GM18868 (cell line): ENCODE data around the gene GUCY1B1.

ENCODE experiments used
- ATAC-seq: cut with Tn5 transposase; IDR thresholded peaks from one replicate; pipeline ENCODE4 v1.9.1; 2021; ENCODE audit warnings: mild to moderate bottlenecking, moderate library complexity; ENCODE audit not compliant: unreplicated experiment

The GUCY1B1 gene

DNA sequence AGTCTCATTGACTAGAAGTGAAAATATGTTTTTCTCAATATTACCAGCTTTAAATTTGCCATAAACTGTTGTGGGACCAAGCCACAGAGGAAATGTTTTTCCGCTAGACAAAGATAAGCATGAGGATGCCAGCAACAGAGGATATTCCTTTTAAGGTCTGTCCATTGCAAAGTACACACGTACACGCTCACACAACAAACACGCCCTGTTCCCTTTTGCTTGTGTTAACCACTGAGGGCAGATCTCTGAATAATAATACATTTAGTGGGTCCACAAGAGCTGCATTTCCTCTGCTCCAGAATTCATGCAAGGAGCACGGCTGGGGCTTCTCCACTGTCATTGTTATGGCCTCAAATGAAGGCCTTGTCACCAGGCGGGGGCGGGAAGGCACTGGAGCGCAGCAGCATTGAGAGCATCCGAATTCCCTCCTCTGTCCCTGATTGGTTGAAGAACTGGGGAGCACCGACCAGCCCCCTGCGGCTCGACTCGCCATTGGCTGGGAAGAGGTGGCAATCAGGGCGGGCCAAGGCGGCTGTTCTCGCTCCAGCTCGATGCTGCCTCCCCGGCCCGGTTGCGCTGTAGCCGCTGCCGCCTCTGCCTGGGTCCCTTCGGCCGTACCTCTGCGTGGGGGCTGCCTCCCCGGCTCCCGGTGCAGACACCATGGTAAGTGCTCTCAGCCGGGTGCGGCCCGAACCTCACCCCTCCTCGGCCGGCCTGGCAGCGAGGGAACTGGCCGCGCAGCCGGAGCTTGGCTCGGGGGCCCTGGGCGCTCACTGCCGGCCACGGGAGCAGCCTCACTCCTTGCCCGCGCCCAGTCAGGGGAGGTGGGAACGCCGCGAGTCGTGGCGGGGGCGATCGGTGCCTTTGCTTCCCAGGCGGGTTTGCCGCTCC is at the start of gene GUCY1B1:
Gene GUCY1B1, plus strand, starts transcription at position 541 of the 891 bp plus-strand sequence. Its CDS starts 120 bp downstream, at position 661.
- ATAC-seq = peak; percentile 93

DNA sequence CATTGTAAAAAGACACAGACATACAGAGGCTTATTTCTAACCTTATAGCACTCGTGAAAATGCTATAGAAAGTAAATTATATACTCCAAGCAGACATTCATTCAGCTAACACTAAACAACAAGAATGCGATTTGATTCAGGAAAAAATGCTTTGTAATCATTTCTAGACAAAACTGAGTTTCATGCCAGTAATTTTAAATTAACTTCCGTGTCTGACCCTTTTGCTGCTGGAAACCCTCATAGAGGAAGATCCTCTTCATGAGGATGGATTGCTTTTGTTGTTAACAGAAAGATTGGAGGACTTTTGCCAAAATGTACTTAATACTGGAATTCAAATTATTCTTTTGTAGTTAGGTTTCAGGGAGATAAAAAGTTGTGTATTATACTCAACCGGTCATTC is 48.9 kb upstream of the GUCY1B1 start:
- no peak for ATAC-seq

DNA sequence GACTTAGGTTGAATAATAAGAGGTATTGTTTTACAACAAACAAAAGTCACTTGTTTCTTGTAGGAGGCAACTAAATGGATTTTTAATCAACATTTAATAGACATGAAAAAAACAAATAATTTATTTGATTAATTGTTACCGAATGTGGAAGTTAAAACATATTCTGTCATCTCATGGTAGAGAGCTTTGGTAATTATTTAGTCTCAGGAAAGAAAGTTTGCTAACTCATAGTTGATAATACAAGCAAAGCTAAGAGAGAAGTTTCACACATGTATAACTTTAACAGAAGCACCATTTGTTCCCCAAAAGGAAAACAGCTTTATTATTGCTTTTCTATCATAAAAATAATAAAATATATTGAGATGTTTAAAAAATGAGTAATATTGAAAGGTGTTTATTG is 47.3 kb upstream of the GUCY1B1 start:
- no peak for ATAC-seq

DNA sequence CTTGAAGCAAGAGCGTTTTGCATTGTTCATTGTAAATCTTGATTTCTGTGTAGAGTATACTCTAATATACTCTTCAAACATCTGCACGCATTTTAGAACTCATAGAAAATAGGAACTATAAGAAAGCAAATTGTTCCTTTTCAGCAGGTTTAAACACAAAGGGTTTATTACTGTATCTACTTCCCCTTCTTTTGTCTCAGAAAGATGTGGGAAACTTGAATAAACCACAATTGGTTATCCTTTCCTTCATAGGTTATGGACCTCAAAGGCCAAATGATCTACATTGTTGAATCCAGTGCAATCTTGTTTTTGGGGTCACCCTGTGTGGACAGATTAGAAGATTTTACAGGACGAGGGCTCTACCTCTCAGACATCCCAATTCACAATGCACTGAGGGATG is 46.0 kb upstream of the GUCY1B1 start:
- ATAC-seq = no peak

DNA sequence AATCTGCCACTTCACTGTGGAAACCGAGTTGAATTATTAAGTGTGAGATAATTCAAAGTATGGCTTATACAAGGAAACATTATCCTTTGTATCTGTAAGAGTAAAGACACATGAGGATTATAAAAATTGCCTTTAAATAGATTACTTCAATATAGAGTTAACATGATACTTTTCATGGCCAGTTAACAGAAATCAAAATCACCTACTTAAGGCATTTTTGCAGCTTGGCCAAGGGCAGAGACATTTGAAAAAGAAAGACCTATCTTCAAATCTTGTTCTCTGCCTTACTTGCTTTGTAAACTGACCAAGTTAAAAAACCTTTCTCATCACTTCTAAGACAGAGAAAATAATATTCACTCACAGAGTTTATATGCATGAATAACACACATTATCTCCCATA is 44.9 kb upstream of the GUCY1B1 start:
- ATAC-seq = no peak

DNA sequence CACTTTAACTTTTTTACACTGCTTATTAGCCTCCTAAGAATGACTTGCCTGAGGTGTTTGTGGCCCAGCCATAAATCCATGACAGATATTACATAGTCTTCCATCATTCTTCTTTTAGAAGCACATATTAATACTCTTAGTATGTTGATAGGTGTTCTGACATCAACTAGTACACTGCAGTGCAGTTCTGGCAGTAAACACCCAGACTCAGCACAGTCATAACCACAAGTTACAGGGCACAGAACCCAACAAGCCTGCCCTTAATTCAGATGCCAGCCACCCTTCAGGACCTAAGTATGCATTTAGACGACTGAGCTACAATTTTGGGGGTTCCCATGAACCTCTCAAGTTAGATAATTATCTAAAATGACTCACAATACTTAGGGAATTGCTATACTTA is 36.5 kb upstream of the GUCY1B1 start:
- ATAC-seq = no peak

DNA sequence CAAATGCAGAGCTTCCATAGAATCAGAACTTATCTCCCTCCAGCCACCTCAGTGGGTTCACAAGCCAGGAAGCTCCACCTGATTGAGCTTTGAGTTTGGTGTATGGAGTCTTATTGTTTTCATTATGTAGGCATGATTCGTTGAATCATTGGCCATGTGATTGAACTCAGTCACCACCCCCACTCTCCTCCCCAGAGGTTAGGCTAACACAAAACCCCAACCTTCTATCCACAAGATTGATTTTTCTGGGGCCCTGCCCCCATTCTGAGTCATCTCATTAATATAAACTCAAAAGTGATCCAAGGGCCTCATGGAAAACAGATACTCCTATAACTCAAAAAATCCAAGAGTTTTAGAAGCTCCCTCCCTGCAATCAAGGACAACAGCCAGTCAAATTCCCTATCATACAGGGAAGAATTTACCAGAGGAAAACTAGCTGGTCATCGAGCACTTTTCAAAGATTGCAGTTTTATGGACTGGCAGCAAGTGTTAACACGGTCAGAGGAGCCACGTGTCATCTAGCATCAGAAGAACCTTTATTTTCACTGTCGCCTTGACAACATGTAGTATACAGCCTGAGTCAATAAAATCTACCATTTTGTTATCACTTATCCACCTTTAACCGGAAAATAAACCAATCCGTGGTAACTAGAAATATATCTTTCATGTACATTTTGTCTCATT is 35.9 kb upstream of the GUCY1B1 start:
- ATAC-seq = no peak

DNA sequence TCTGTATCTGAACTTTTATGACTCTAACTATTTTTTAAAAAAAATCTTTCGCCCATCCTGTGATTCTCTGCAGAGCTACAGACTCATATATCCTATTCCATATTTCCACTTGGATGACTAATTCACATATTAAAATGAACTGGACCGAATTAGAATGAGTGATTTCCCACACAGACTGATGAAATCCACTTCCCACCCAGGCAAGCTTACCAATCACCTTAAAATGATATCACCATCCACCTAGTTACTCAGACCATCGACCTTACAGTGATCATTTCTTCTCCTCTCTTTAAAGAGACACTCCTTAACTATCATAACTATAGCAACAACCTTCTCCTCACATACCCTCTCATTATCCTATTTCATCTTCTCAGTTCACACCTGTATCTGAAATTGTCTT is 34.1 kb upstream of the GUCY1B1 start:
- no peak for ATAC-seq

DNA sequence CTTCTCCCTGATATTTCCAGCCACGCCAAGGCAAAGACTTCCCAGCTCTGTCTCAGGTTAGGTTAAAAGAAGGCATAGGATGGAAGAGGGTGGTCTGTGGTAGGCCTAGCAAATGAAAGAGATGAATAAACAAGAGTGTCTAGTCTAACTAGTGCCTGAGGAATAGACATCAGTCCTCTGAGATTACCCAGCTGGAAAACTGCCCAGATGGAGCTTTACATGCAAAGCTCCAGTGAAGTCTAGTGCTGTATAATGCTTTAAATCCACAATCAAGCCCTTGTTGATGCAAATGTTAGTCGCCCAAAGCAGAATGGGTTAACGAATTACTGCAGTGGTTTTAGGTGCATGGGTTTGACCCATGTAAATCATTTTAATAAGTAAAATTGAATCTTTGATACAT is 24.8 kb upstream of the GUCY1B1 start:
- ATAC-seq = no peak

DNA sequence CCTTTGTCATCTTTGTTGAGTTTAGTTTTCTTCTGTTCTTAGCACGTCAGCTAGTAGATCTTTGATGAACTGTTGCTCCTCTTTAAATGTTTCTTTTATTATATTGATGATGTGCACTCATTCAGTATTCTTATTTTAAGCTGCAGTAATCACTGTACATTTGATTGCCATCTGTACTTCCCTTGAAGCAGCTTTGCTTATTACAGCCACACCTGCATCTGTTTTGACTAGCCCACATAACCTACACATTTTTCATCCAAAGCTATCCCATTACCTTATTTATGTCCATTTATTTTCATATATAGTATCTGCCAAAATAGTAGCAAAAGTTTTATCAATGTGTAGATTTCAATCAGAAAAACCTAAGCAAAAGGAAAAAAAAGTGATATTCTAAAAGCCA is 23.9 kb upstream of the GUCY1B1 start:
- ATAC-seq = no peak

DNA sequence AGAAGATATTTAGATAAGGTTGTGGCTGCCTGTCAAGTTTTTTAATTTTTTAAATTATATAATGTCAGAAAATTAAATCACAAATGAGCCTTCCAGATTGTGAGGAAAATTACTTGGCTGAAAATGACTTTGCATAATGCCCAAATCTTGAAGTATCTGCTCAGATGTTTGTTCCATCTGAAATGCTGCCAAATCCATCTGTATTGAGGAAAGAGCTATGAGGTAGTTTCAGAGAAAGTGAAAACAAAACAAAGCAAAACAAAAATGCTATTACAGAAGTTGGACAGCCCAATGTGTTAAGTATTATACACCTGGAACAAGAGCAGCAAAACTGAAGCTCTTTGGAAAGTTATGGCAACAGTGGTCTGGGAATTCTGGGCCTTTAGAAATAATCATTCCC is 23.3 kb upstream of the GUCY1B1 start:
- ATAC-seq = no peak

DNA sequence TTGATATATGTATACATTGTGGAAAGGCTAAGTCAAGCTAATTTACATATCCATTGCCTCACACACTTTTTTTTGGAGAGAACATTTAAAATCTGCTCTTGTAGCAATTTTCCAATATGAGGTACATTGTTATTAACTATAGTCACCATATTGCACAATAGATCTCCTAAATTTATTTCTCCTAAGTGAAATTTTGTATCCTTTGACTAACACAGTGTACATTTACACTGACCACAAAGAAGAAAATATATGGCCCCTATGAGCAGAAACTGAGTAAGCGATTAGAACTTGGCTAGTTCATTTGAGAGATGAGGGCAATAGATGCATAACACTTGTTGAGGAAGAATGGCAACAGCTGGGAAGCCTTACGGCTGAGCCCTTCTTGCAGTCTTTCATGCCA is 20.3 kb upstream of the GUCY1B1 start:
- ATAC-seq = no peak

DNA sequence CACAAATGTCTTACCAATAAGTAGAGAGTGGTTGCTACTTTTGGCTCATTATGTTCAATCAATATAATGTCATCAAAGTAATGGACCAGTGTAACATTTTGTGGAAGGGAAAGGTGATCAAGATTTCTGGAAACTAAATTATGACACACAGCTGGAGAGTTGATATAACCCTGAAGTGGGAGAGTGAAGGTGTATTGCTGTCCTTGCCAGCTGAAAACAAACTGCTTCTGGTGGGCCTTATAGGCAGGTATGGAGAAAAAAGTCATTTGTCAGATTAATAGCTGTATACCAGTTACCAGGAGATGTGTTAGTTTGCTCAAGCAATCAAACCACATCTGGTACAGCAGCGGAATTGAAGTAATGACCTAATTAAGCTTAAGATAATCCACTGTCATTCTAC is 17.3 kb upstream of the GUCY1B1 start:
- no peak for ATAC-seq

DNA sequence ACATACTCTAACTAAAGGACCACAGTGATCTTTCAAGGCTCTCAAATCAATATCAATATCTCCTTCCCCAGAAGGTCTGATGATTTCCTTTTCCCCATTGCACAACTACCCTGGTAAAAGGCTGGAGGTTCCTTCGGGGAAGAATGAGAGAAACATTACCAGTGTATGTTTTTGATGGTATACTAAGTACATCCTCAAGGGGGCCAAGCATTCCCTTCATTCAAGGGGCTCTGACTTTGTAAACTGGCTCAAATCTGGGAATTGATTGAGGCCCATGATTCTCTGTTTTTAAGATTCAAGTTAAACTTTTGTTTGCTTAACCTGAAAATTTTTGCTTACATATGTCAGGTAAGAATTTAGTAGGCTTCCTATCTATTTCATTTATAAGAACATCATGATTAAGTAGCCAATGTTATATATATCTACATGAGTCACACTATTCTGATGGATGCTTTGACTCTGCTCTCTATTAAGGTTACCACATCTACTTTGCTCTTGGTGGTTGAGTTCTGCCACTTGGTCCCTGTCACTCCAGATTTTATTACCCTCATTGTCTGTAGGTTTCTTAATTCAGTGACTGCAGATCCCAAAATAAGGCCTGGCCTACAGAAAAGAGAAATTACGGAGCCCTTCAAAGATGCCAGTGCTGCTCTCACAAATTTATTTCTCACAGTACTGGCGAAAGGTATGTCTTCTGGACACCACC is 16.4 kb upstream of the GUCY1B1 start:
- ATAC-seq = no peak

DNA sequence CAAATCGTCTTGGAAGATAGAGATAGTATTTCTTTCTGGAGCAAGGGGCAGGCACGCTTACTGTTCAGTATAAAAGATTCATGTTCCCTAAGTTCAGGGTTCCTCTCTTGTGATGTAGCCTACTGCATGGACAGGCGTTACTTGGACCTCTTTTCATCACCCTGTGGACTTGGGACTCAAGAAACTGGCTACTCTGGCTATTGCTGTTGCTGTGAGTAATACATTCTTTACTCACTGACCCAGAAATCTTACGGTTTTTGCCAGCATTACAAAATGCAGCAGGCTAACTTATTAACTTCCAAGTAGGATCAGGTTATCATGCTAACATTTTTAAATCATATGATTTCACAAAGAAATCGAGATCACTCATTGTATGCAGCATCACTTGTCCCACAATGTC is 12.8 kb upstream of the GUCY1B1 start:
- ATAC-seq = no peak

DNA sequence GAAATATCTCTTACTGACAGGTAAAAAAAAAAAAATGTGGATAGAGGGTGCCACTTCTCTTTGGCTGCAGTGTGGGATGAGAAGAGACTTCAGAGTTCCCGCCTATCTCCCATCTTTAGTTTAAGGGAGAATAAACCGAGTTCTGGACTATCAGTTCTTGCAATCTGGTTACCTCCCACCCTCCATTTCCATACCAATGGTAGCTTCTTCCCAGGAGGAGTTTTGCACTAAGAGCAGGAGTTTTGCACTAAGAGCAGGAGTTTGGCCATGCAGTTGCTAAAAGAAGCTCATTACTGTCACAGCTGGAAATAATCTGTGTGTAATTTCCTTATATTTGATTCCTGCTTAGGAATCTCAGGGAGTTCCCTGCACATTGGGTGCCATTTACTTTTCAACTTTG is 10.8 kb upstream of the GUCY1B1 start:
- no peak for ATAC-seq

DNA sequence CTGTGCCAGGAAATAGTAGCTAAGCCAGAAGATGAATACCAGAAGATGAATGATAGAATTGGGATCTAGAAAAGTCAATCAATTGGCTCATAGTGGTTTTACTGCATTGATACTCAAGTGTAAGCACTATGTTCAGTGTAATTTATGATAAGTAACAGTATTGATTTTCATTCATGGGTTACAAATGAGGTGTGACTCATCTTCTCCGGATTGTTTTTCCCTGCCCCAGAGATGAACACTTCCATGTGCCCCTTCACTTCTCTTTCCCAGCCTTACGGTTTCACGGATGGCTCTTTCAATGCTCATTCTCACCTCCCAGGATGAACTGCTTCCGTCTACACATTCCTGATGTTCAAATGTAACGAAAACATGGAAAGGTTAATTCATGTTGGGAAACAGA is 9.8 kb upstream of the GUCY1B1 start:
- no peak for ATAC-seq

DNA sequence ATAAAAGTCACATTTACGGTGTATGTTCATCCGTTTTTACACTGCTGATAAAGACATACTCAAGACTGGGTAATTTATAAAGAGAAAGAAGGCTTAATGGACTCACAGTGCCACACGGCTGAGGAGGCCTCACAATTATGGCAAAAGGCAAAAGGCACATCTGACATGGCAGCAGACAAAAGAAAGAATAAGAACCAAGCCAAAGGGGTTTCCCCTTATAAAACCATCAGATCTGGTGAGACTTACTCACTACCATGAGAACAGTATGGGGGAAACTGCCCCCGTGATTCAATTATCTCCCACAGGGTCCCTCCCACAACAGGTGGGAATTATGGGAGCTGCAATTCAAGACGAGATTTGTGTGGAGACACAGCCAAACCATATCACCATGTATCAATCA is 7.3 kb upstream of the GUCY1B1 start:
- peak; percentile 55 for ATAC-seq

DNA sequence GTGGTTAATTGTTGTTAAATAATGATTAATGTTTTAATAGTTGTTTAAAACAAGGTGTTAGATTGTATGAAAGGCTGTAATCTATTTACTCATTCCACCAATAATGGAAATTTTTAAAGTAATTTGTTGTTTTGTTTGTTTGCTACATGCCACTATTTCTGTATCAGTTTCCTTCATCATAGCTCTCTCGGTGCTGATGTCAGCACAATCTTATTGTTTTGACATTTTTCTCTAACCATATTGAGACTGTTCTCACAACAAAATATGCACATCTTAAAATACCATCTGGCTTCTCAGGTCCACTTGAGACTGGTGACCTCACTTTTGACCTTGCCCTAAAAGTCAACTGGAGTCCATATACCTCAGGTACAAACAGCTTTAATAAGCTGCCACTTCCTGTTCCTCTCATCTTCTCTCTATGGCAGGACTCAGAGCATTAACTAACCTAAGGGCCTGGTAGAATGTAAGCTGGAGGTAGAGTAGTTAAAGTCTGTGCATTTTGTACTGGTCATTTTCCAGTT is 1.0 kb upstream of the GUCY1B1 start:
- ATAC-seq = no peak

DNA sequence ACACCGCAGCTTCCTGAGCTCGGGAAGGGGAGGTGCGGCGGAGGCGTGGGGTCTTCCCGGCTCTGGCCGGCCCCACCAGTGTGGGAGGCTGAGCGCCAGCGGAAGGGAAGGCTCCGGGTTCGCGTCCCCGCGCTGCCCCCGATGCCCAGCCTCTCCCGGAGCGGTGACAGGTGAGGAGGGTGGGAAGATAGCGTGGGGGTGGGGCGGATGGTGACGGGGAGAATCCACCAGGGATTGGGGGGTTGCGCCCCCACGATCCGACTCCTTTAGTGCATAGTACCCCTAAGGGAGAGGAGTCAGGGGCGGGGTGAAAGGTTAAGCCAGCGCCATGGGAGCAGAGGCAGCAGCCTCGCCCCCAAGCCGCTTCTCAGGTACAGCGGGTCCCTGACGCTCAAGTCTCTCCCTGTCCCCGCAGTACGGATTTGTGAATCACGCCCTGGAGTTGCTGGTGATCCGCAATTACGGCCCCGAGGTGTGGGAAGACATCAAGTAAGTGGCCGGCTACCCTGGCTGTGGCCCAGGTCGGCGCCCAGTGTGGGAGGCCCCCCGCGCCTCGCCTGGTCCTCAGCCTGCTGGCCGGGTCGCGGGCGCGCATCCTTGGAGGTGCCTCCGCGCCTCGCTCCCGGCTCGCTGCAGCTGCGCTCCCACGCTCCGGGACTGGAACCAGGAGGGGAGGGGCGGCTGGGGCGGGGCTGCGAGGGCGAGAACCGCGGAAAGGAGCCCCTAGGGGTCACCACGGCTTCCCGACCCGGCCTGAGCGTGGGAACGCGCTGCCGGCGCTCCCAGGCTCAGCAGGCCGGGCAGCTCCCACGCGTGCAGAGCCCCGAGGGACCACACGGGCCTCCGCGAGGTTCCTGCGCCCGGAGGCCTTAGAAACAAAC is 791 bp downstream of the GUCY1B1 start:
- peak; percentile 26 for ATAC-seq

DNA sequence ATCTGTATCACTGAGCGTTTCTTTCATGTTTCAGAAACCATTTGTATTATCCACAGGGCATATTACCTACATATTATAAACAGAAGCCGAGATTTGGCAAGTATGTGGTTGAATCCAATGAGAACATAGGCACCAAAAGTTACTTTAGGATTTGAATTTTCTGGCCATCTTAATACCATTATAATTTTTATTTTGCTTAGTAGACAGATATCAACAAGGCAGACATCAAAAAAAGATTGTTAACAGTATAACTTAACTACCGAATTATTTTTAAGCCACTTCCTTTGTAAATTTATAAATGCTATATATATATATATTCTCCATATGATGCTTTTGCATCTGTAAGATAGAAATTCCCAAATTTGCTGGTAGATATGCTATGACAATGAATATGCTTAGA is 2.2 kb downstream of the GUCY1B1 start:
- ATAC-seq = no peak
